ENCODE measurements around the gene RPL22. TPM values are rescaled to one million over a fixed set of nuclear protein-coding genes. Genes with fewer than 3 reads are reported as not detected.

Gene RPL22
- total RNA-seq, 3 donors from 2014 or later: 349 to 387 (median 350) TPM

DNA sequence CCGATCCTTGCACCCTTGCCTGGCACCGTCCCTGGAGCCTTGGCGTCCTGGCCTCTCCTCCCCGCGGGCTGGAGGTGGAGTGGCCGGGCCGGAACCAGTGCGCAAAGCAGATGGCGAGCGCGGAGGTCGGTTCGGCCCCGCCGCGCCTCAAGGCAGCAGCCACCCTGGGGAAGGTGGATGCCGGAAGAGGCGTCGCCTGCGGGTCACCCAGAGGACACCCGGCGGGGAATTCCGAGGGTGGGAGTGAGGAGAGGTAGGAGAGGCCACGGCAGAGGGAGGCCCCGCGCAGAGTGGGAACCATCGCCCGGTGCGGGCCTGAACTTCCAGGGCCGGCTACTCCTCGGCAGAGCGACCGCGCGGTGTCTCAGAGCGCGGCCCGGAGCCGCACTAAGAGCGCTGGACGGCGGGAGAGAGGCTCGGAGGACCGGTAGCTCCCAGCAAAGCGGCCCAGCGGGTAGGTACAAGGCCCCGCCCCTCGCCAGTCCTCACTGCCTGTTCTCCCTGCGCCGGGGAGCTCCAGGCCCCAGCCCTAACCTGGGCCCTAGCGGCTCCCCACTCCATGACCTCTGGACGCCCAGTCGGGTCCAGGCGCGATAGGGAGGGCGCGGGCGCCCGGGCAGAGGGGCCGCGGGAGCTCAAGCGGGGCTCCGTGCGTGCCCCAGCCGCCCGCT is 6.6 kb upstream of the RPL22 start, which contains the start of gene RNF207:
RNF207 (plus strand) TSS at position 271 of the 671 bp plus-strand sequence. CDS start 417 bp downstream, outside the sequence.
- TF ChIP-seq, protein P1, sequence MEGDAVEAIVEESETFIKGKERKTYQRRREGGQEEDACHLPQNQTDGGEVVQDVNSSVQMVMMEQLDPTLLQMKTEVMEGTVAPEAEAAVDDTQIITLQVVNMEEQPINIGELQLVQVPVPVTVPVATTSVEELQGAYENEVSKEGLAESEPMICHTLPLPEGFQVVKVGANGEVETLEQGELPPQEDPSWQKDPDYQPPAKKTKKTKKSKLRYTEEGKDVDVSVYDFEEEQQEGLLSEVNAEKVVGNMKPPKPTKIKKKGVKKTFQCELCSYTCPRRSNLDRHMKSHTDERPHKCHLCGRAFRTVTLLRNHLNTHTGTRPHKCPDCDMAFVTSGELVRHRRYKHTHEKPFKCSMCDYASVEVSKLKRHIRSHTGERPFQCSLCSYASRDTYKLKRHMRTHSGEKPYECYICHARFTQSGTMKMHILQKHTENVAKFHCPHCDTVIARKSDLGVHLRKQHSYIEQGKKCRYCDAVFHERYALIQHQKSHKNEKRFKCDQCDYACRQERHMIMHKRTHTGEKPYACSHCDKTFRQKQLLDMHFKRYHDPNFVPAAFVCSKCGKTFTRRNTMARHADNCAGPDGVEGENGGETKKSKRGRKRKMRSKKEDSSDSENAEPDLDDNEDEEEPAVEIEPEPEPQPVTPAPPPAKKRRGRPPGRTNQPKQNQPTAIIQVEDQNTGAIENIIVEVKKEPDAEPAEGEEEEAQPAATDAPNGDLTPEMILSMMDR (IDR thresholded peaks at IDR 0.05): no peak
- Histone ChIP-seq H3K9me3 (no peaks in the 10 kb centered on the region), H3K4me1 (ENCODE audit: low read depth) (peaks cover 32% of the 10 kb centered on the region), H3K4me3 (peak within 1 kb of the TSS; percentile 44), H3K36me3 (ENCODE audit: low read depth) (no peaks in the 10 kb centered on the region)
- DNase-seq (peak; percentile 79 to 87 (median 85)), ATAC-seq (peak; percentile 83)
- intact Hi-C loops (cut with DNase I, micrococcal nuclease): no loop called here

DNA sequence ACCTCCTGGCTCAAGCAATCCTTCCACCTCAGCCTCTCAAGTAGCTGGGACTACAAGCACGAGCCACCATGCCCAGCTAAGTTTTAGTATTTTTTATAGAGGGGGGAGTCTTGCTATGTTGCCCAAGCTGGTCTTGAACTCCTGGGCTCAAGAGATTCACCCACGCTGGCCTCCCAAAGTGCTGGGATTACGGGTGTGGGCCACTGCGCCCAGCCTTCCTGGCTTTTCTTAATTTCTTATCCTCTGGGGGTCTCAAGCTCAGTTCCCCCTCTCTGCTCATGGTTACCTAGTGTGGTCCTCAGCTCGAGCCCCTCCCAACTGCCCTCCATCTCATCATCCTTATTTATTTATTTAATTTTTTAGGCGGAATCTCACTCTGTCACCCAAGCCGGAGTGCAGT is 2.9 kb upstream of the RPL22 start:
- peaks cover 24% of the 10 kb centered on the region for H3K4me1 ChIP-seq (ENCODE audit: low read depth)
- TF ChIP-seq, protein P1 (IDR thresholded peaks at IDR 0.05): no peak
- DNase-seq (peak in 1 of 3 donors; percentile 17), ATAC-seq (no peak)
- H3K4me3 ChIP-seq: no peak overlapping the region
- intact Hi-C loops (cut with DNase I, micrococcal nuclease): no loop called here
- no peaks in the 10 kb centered on the region for H3K9me3 ChIP-seq
- H3K36me3 ChIP-seq (ENCODE audit: low read depth): no peaks in the 10 kb centered on the region

DNA sequence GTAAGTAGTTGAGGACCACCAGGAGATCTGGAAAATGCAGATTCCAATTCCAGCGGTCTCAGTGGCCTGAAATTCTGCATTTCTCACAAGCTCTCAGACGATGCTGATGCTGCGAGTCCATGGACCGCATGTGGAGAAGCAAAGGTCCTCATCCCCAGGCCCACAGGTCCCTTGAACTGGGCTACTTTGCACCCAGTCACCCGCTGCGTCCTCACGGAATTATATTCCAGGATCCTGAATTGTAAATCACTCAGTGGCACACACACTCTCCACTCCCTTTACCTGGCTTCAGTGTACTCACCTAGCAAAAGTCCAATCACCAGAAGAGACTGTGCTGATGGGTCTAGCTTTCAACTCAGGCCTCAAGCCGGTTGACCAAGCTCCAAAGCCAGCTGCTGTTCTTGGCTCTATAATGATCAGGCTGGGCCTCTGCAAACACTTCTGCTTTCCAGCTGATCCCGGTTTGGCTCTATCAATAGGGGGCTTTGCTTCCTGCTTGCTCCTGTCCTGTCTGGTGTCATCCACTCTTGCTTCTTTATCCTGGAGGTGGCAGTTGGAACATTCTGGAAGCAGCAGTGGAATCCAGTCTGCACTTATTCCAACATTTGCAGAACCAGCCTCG is 904 bp upstream of the RPL22 start:
- H3K4me3 ChIP-seq: no peak overlapping the region
- no peaks in the 10 kb centered on the region for H3K36me3 ChIP-seq (ENCODE audit: low read depth)
- H3K9me3 ChIP-seq: no peaks in the 10 kb centered on the region
- H3K4me1 ChIP-seq (ENCODE audit: low read depth): peaks cover 11% of the 10 kb centered on the region
- intact Hi-C loops (cut with DNase I, micrococcal nuclease): no loop called here
- TF ChIP-seq, protein P1 (IDR thresholded peaks at IDR 0.05): no peak
- no peak for DNase-seq
- no peak for ATAC-seq

DNA sequence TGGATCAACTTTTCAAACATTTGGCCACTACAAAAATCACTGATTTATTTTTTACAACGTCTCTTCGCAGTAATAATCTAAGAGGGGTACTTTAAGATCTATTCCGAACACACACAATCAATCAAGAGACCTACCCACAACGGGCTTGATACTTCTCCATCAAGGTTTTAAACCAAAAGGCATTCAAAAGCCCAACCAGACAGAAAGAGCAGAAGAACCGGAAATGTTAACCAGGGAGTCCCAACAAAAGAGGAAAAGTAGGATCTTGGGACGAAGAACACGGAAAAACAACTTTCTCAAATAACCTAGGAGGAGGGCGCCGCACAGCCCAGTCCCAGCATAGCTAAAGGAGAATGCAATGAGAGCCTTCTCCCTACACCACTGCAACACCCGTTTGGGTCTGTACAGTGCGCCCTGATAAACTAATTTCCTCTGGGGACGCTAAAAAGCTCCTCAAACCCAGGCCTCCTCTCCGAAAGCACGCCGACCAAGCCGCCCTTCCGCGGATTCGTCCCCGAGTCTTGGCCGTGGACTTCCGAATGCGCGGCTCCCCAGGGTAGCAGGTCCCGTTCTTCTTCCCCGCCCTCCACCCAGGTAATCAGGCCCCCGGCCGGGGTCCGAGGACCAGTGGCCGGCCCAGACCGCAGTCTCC is 623 bp downstream of the RPL22 start:
- no peaks in the 10 kb centered on the region for H3K9me3 ChIP-seq
- intact Hi-C loops (cut with DNase I, micrococcal nuclease): no loop called here
- DNase-seq (peak in 1 of 3 donors; percentile 36), ATAC-seq (peak; percentile 35)
- H3K36me3 ChIP-seq (ENCODE audit: low read depth): no peaks in the 10 kb centered on the region
- peaks cover 6% of the 10 kb centered on the region for H3K4me1 ChIP-seq (ENCODE audit: low read depth)
- TF ChIP-seq, protein P1 (IDR thresholded peaks at IDR 0.05): no peak
- H3K4me3 ChIP-seq: peak overlapping the region; percentile 76

DNA sequence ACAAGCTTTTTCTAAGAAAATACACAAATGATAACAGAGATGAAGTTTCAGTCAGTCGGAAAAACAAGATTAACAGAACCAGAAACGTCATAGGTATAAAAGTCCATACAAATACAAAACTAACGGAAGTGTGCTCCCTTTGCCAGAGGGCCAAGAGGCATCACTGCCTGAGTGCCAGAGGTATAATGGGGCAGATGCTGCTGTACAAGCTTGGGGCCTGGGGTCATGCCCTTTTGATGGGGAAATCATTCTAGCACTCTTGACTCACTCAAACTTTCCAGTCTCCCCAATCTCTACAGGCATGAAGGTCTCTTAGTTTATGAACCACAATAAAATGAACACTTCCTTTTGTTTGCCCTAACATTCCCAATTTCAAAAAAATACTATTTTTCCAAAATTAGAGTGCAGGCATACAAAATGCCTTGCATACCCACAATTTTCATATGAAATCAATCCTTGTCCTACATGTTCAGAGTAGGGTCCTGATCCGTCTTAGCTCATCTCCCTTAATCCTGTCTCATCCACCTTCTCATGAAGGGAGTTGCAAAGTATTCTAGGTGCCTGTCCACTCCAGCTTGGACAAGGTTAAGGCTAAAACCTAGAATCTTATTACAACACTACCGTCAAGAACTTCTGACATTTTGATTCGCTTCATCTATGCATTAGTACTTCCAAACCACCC is 1.5 kb downstream of the RPL22 start:
- DNase-seq (no peak), ATAC-seq (no peak)
- Histone ChIP-seq H3K4me1 (ENCODE audit: low read depth) (peaks cover 6% of the 10 kb centered on the region), H3K4me3 (no peak overlapping the region), H3K36me3 (ENCODE audit: low read depth) (no peaks in the 10 kb centered on the region), H3K9me3 (no peaks in the 10 kb centered on the region)
- TF ChIP-seq, protein P1 (IDR thresholded peaks at IDR 0.05): no peak
- intact Hi-C loops (cut with DNase I, micrococcal nuclease): no loop called here
